Measurements from ENCODE around the gene GKN2. TPM values are rescaled to one million over a fixed set of nuclear protein-coding genes. Genes with fewer than 3 reads are reported as not detected.

The GKN2 gene
- polyA plus RNA-seq, 3 donors, result not detected

DNA sequence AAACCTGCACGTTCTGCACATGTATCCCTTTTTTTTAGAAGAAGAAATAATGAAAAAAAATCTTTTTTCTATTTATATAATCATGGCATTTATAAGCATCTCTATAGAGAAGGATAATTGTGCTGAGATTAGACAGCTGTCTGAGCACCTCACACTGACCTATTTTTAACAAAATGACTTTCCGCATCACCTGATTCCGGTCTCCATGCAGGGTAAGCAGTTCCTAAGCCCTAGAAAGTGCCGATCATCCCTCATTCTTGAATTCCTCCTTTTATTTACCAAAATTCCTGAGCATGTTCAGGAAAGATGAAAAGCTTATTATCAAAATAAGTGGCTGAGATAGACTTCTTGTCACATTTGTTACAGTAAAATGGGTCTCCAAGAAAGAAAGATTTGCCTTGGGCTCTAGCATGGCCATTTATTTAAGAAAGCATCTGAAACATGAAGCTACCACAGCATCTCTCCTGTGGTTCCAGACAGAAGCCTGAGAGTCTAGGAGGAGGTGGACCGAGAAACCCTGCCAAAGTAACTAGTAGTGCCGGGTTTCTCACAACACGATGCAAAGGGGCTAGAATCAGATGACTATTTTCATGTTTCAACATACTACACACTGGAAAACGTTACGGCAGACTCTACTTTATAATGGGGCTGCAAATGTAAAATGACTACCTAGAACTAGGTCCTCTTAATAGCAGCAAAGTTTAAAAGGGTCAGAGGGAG is 22.4 kb upstream of the GKN2 start:
- intact Hi-C loops (cut with micrococcal nuclease), result no loop called here
- H3K27me3 ChIP-seq (ENCODE audit: control insufficient read depth in 2 of 2, insufficient read depth in 2 of 2, low read length in 2 of 2), result no peaks in the 10 kb centered on the region
- Mint-ChIP-seq H3K4me1 (no peaks in the 10 kb centered on the region), H3K27me3 (ENCODE audit: low read depth in 3 of 3) (peaks cover 0 to 5% (median 2%) of the 10 kb centered on the region in 3 donors), H3K9me3 (peaks cover 0 to 1% (median 0%) of the 10 kb centered on the region in 7 donors), H3K36me3 (no peaks in the 10 kb centered on the region), H3K27ac (no peak overlapping the region), H3K4me3 (no peak overlapping the region)
- H3K27ac ChIP-seq (ENCODE audit: low read depth in 1 of 2, low read length in 2 of 2), result no peak overlapping the region
- no peak for DNase-seq
- no peaks in the 10 kb centered on the region for H3K4me1 ChIP-seq (ENCODE audit: control insufficient read depth in 1 of 2, insufficient read depth in 2 of 2, low read length in 2 of 2)
- H4K20me1 ChIP-seq (ENCODE audit: insufficient read depth, low read length), result no peaks in the 10 kb centered on the region
- H3K4me2 ChIP-seq (replicated peaks; ENCODE audit: extremely low read depth, low read length, poor library complexity, severe bottlenecking), result no peak overlapping the region
- H3K79me2 ChIP-seq (ENCODE audit: insufficient read depth, low read length), result no peaks in the 10 kb centered on the region
- TF ChIP-seq, protein P1, sequence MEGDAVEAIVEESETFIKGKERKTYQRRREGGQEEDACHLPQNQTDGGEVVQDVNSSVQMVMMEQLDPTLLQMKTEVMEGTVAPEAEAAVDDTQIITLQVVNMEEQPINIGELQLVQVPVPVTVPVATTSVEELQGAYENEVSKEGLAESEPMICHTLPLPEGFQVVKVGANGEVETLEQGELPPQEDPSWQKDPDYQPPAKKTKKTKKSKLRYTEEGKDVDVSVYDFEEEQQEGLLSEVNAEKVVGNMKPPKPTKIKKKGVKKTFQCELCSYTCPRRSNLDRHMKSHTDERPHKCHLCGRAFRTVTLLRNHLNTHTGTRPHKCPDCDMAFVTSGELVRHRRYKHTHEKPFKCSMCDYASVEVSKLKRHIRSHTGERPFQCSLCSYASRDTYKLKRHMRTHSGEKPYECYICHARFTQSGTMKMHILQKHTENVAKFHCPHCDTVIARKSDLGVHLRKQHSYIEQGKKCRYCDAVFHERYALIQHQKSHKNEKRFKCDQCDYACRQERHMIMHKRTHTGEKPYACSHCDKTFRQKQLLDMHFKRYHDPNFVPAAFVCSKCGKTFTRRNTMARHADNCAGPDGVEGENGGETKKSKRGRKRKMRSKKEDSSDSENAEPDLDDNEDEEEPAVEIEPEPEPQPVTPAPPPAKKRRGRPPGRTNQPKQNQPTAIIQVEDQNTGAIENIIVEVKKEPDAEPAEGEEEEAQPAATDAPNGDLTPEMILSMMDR (IDR thresholded peaks at IDR 0.05), result no peak
- no peak overlapping the region for H2AFZ ChIP-seq (ENCODE audit: insufficient read depth, low read depth, low read length, poor library complexity, severe bottlenecking)
- H3K4me3 ChIP-seq (replicated peaks in 1 of 3; ENCODE audit: low read depth in 2 of 3, low read length in 3 of 3), result no peak overlapping the region
- WGBS (ENCODE audit: insufficient coverage), result 100% methylated on average over 1 of the region's 9 CpGs
- H3K9me3 ChIP-seq (replicated peaks in 1 of 2; ENCODE audit: control insufficient read depth in 1 of 2, insufficient read depth in 1 of 2, low read length in 2 of 2), result no peaks in the 10 kb centered on the region
- H3K9ac ChIP-seq (ENCODE audit: insufficient read depth, low read length, poor library complexity, severe bottlenecking), result no peak overlapping the region
- no peaks in the 10 kb centered on the region for H3K36me3 ChIP-seq (replicated peaks in 1 of 2; ENCODE audit: control insufficient read depth in 1 of 2, insufficient read depth in 2 of 2, low read length in 2 of 2)

DNA sequence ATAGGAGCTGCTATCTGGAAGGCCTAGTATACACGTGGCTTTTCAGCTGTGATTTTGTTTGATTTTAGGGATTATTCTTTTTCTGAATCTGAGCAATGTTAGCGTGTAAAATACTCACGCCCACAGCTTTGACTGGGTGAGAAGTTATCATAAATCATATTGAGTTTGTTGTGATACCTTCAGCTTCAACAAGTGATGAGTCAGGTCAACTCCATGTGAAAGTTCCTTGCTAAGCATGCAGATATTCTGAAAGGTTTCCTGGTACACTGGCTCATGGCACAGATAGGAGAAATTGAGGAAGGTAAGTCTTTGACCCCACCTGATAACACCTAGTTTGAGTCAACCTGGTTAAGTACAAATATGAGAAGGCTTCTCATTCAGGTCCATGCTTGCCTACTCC is 21.6 kb upstream of the GKN2 start, which contains the start of gene GKN1:
Gene GKN1 (plus strand): TSS at position 386 of the 400 bp plus-strand sequence. CDS start 42 bp downstream, outside the sequence.
- H3K27me3 Mint-ChIP-seq (ENCODE audit: low read depth in 3 of 3), result peaks cover 0 to 5% (median 2%) of the 10 kb centered on the region in 3 donors
- H3K9me3 Mint-ChIP-seq, result peaks cover 0 to 1% (median 0%) of the 10 kb centered on the region in 7 donors
- no peak within 1 kb of the TSS for H2AFZ ChIP-seq (ENCODE audit: insufficient read depth, low read depth, low read length, poor library complexity, severe bottlenecking)
- no peak within 1 kb of the TSS for H3K27ac Mint-ChIP-seq
- H3K27me3 ChIP-seq (ENCODE audit: control insufficient read depth in 2 of 2, insufficient read depth in 2 of 2, low read length in 2 of 2), result no peaks in the 10 kb centered on the region
- H3K4me1 Mint-ChIP-seq, result no peaks in the 10 kb centered on the region
- no peak within 1 kb of the TSS for H3K27ac ChIP-seq (ENCODE audit: low read depth in 1 of 2, low read length in 2 of 2)
- H3K4me3 ChIP-seq (replicated peaks in 1 of 3; ENCODE audit: low read depth in 2 of 3, low read length in 3 of 3), result no peak within 1 kb of the TSS
- no peaks in the 10 kb centered on the region for H3K4me1 ChIP-seq (ENCODE audit: control insufficient read depth in 1 of 2, insufficient read depth in 2 of 2, low read length in 2 of 2)
- H3K4me2 ChIP-seq (replicated peaks; ENCODE audit: extremely low read depth, low read length, poor library complexity, severe bottlenecking), result no peak within 1 kb of the TSS
- no peak within 1 kb of the TSS for H3K4me3 Mint-ChIP-seq
- no peaks in the 10 kb centered on the region for H3K79me2 ChIP-seq (ENCODE audit: insufficient read depth, low read length)
- no peaks in the 10 kb centered on the region for H3K9me3 ChIP-seq (replicated peaks in 1 of 2; ENCODE audit: control insufficient read depth in 1 of 2, insufficient read depth in 1 of 2, low read length in 2 of 2)
- H3K9ac ChIP-seq (ENCODE audit: insufficient read depth, low read length, poor library complexity, severe bottlenecking), result no peak within 1 kb of the TSS
- H3K36me3 ChIP-seq (replicated peaks in 1 of 2; ENCODE audit: control insufficient read depth in 1 of 2, insufficient read depth in 2 of 2, low read length in 2 of 2), result no peaks in the 10 kb centered on the region
- TF ChIP-seq, protein P1 (IDR thresholded peaks at IDR 0.05), result no peak
- H4K20me1 ChIP-seq (ENCODE audit: insufficient read depth, low read length), result no peaks in the 10 kb centered on the region
- no peak for DNase-seq
- no CpG with 5 or more reads among the region's 3 CpGs for WGBS (ENCODE audit: insufficient coverage)
- intact Hi-C loops (cut with micrococcal nuclease), result no loop called here
- H3K36me3 Mint-ChIP-seq, result no peaks in the 10 kb centered on the region
